Measurements from ENCODE around the gene SYT3.
"Not testable (repeated sequence)": the region's sequence is repeated elsewhere in the genome, so short reads cannot be mapped to it uniquely, and the experiment has no call there.

The SYT3 gene

GRCh38 chr19:50601407-50602088, 38.1 kb downstream of the SYT3 start:
- no peak for DNase-seq

GRCh38 chr19:50599427-50599826, 40.3 kb downstream of the SYT3 start:
- DNase-seq = no peak

- DNase-seq = no peak
Observed at GRCh38 chr19:50590191-50590590, 49.5 kb downstream of the SYT3 start.

- not testable (repeated sequence) for DNase-seq
Observed at GRCh38 chr19:50581795-50582660, 57.7 kb downstream of the SYT3 start.

- DNase-seq = no peak
Observed at GRCh38 chr19:50580970-50581634, 58.6 kb downstream of the SYT3 start.

- DNase-seq = no peak
Observed at GRCh38 chr19:50580240-50580639, 59.4 kb downstream of the SYT3 start.

- DNase-seq = not testable (repeated sequence)
Observed at GRCh38 chr19:50576769-50577168, 62.9 kb downstream of the SYT3 start.

- DNase-seq = peak; percentile 8
Observed at GRCh38 chr19:50573741-50574461, 65.8 kb downstream of the SYT3 start.
